ENCODE results near the gene NPHP4.

DNA sequence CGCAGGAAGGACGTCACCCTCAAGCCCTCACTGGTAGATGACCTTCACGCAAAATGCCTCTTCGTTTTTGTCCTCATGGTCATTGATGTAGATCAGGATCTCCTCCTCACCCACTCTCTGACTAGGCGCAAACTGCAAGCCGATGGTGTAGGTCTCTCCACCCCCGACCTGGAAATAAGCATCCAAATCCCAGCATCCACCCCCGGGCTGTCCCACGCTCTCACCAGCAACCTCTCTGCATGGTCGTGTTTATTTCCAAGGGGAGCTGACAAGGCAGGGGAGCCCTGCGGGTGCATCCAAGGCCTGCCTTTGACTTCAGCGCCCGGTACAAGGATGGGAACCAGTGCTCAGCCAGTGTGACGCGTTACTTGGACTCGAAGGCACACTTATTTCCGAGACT, 129.0 kb downstream of the NPHP4 start:
- TF ChIP-seq POLR2A (IDR thresholded peaks at IDR 0.05; ENCODE audit: borderline replicate concordance, extremely low read depth, insufficient read depth, insufficient read length) = no peak
- no peak for TF ChIP-seq EZH2 (IDR thresholded peaks at IDR 0.05)
- no peak for TF ChIP-seq CTCF (IDR thresholded peaks at IDR 0.05 in 2 of 3, conservative IDR thresholded peaks at IDR 0.05 in 1 of 3; ENCODE audit: borderline replicate concordance in 1 of 3, insufficient read depth in 1 of 3, low read depth in 2 of 3, low read length in 2 of 3)
- no peak for TF ChIP-seq EGR1 (IDR thresholded peaks at IDR 0.05; ENCODE audit: low read depth)
- no peak for TF ChIP-seq MAX (IDR thresholded peaks at IDR 0.05)
- TF ChIP-seq CEBPB (IDR thresholded peaks at IDR 0.05; ENCODE audit: low read depth) = no peak
- no peak for TF ChIP-seq SP1 (IDR thresholded peaks at IDR 0.05; ENCODE audit: low read depth)
- no peak for TF ChIP-seq SRF (IDR thresholded peaks at IDR 0.05; ENCODE audit: low read depth)
- TF ChIP-seq TCF7L2 (IDR thresholded peaks at IDR 0.05; ENCODE audit: borderline replicate concordance, extremely low read depth, insufficient read depth, insufficient read length) = no peak
- no peak for TF ChIP-seq EZH2phosphoT487 (IDR thresholded peaks at IDR 0.05; ENCODE audit: borderline replicate concordance)
